ENCODE results near the gene FBXW7. TPM values are rescaled to one million over a fixed set of nuclear protein-coding genes. Genes with fewer than 3 reads are reported as not detected.
A peak's percentile ranks its signal among the peaks of the same experiment; 100 is the strongest.

The FBXW7 gene
- total RNA-seq, 6 experiments from 2014 or later, result 12.9 to 25.5 (median 17.6) TPM

DNA sequence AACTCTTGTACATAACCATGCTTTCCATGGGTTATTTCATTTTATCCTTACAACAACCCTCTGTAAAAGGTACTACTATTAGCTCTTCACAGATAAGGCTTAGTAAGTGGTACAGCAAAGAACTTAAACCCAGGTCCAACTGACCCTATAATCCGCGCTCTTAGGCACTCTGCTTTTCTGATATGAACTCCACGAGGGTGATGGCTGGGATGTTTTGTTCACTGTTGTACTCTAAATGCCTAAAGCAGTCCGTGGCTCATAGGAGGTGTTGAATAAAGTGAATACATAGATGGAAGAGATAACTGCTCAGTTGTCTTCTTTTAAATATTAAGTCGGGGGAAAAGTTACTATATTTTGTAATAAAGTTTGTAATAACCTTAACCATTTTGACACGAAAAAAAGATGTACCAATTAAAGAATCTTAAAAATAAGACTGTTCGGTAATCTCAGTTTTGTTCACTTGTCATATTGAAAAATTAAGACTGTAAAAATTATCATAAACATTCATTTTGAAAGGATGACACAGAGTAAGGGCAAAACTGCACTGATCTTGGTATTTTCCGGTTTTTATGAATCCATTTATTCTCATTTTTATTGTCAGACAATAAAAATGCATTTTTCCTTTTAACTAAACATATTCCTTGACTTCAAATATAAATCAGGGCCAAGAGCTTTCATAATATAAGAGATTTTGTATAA is 166.5 kb downstream of the FBXW7 start:
- DNase-seq, result no peak
- no peak overlapping the region for H3K27ac ChIP-seq
- intact Hi-C loops (cut with DNase I), result no loop called here
- H3K27me3 ChIP-seq, result no peaks in the 10 kb centered on the region
- H3K36me3 ChIP-seq, result no peaks in the 10 kb centered on the region
- TF ChIP-seq, protein P1, sequence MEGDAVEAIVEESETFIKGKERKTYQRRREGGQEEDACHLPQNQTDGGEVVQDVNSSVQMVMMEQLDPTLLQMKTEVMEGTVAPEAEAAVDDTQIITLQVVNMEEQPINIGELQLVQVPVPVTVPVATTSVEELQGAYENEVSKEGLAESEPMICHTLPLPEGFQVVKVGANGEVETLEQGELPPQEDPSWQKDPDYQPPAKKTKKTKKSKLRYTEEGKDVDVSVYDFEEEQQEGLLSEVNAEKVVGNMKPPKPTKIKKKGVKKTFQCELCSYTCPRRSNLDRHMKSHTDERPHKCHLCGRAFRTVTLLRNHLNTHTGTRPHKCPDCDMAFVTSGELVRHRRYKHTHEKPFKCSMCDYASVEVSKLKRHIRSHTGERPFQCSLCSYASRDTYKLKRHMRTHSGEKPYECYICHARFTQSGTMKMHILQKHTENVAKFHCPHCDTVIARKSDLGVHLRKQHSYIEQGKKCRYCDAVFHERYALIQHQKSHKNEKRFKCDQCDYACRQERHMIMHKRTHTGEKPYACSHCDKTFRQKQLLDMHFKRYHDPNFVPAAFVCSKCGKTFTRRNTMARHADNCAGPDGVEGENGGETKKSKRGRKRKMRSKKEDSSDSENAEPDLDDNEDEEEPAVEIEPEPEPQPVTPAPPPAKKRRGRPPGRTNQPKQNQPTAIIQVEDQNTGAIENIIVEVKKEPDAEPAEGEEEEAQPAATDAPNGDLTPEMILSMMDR (IDR thresholded peaks at IDR 0.05), result no peak
- TF ChIP-seq POLR2A (IDR thresholded peaks at IDR 0.05), result no peak
- H3K9me3 ChIP-seq, result no peaks in the 10 kb centered on the region
- peaks cover 0 to 4% (median 0%) of the 10 kb centered on the region in 4 donors for H3K4me1 ChIP-seq
- WGBS (ENCODE audit: insufficient coverage, low coverage, low lambda C conversion rate, missing lambda C conversion rate), result 71% methylated on average over 8 of the region's 8 CpGs
- ATAC-seq, result no peak
- no peak overlapping the region for H3K4me3 ChIP-seq

DNA sequence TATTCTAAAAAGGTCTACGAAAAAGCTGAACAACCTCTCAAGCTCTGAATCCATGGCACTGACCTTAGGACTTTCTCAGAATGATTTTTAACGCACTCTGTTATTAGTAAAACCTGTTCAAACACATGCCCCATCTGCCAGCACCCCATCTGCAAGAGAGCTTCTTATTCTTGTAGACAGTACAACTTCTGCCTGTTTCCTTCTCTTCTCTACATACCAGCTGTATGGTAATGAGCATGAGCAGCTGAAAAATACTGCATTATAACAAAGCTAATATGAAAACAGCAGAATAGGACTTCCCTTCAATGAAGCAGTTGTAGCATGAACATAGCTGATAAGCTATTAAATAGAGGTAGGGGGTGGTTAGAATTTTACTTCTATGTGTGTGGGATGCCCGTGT is 167.9 kb downstream of the FBXW7 start:
- 56% methylated on average over 3 of the region's 3 CpGs for WGBS (ENCODE audit: insufficient coverage, low coverage, low lambda C conversion rate, missing lambda C conversion rate)
- DNase-seq (no peak), ATAC-seq (peak in 1 of 4 donors; percentile 22)
- H3K36me3 ChIP-seq, result no peaks in the 10 kb centered on the region
- peaks cover 0 to 4% (median 0%) of the 10 kb centered on the region in 4 donors for H3K4me1 ChIP-seq
- H3K27ac ChIP-seq, result no peak overlapping the region
- intact Hi-C loops (cut with DNase I), result no loop called here
- H3K4me3 ChIP-seq, result no peak overlapping the region
- TF ChIP-seq POLR2A (IDR thresholded peaks at IDR 0.05), result no peak
- TF ChIP-seq, protein P1 (IDR thresholded peaks at IDR 0.05), result no peak
- H3K9me3 ChIP-seq, result no peaks in the 10 kb centered on the region
- no peaks in the 10 kb centered on the region for H3K27me3 ChIP-seq

DNA sequence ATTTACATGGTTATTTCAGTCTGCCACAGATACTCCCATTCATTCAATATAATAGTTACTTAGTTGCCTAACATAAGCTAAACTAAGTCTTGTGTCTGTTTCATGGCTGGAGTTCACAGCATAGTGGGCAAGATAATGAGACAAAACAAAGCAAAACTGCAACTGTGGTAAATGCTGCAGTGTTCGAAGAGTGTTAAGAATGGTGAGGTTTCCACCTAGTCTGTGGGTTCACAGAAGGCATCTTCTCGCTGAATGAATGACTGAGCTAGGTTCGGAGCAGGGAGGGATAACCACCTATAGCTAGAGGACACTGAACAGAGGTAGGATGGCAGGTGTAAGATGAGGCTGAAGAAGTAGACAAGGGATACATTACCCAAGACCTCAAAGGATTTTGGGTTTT is 171.0 kb downstream of the FBXW7 start:
- Histone ChIP-seq H3K27ac (no peak overlapping the region), H3K9me3 (no peaks in the 10 kb centered on the region), H3K4me1 (no peaks in the 10 kb centered on the region), H3K27me3 (no peaks in the 10 kb centered on the region), H3K4me3 (no peak overlapping the region), H3K36me3 (no peaks in the 10 kb centered on the region)
- TF ChIP-seq, protein P1 (IDR thresholded peaks at IDR 0.05), result no peak
- TF ChIP-seq POLR2A (IDR thresholded peaks at IDR 0.05), result no peak
- ATAC-seq, result no peak
- WGBS (ENCODE audit: insufficient coverage, low coverage, low lambda C conversion rate, missing lambda C conversion rate), result 87% methylated on average over 3 of the region's 3 CpGs
- no peak for DNase-seq
- intact Hi-C loops (cut with DNase I), result no loop called here

GRCh38 chr4:152364383-152364782 is 171.5 kb downstream of the FBXW7 start:
- Histone ChIP-seq H3K27me3 (no peaks in the 10 kb centered on the region), H3K4me3 (no peak overlapping the region), H3K27ac (no peak overlapping the region), H3K36me3 (no peaks in the 10 kb centered on the region), H3K9me3 (no peaks in the 10 kb centered on the region), H3K4me1 (no peaks in the 10 kb centered on the region)
- WGBS (ENCODE audit: insufficient coverage, low coverage, low lambda C conversion rate, missing lambda C conversion rate), result 80% methylated on average over 1 of the region's 1 CpG
- TF ChIP-seq POLR2A (IDR thresholded peaks at IDR 0.05), result no peak
- TF ChIP-seq, protein P1 (IDR thresholded peaks at IDR 0.05), result no peak
- intact Hi-C loops (cut with DNase I), result no loop called here
- DNase-seq (no peak), ATAC-seq (no peak)
